WTC11 (cell line): ENCODE measurements around the gene SUPT3H. TPM values are rescaled to one million over a fixed set of nuclear protein-coding genes. Genes with fewer than 3 reads are reported as not detected.

ENCODE experiments used
- CREM ChIP-seq: sonication (generic); formaldehyde crosslinking; IDR thresholded peaks from 2 replicates; pipeline ENCODE4 v1.8.1; 2022; ENCODE audit warnings: mild to moderate bottlenecking, missing genetic modification reagents, moderate library complexity
- ESRRA ChIP-seq: sonication (generic); formaldehyde crosslinking; IDR thresholded peaks from 2 replicates; pipeline ENCODE4 v1.8.1; 2022; ENCODE audit warnings: mild to moderate bottlenecking, missing genetic modification reagents, borderline replicate concordance
- ETV6 ChIP-seq: sonication (generic); formaldehyde crosslinking; IDR thresholded peaks from 2 replicates; pipeline ENCODE4 v1.8.1; 2022; ENCODE audit warnings: mild to moderate bottlenecking, missing genetic modification reagents
- FOXK1 ChIP-seq: sonication (generic); formaldehyde crosslinking; IDR thresholded peaks from 2 replicates; pipeline ENCODE4 v1.8.0; 2022; ENCODE audit warnings: mild to moderate bottlenecking, moderate library complexity, missing genetic modification reagents
- GRHL2 ChIP-seq: fragments of 250-450 bp; sonication (Bioruptor Pico); IDR thresholded peaks from 2 replicates; pipeline ENCODE4 v1.8.0; 2022; ENCODE audit warnings: mild to moderate bottlenecking, moderate library complexity; ENCODE audit not compliant: insufficient replicate concordance, severe bottlenecking
- GTF2I ChIP-seq: fragments of 250-450 bp; sonication (Bioruptor Pico); conservative IDR thresholded peaks from 2 replicates; pipeline ENCODE4 v1.4.0; 2021; ENCODE audit warnings: mild to moderate bottlenecking
- KAT7 ChIP-seq: sonication (generic); formaldehyde crosslinking; IDR thresholded peaks from 2 replicates; pipeline ENCODE4 v1.8.1; 2023; ENCODE audit warnings: missing genetic modification reagents, mild to moderate bottlenecking, borderline replicate concordance
- MYBL2 ChIP-seq: sonication (generic); formaldehyde crosslinking; IDR thresholded peaks from 2 replicates; pipeline ENCODE4 v1.8.1; 2023; ENCODE audit warnings: mild to moderate bottlenecking, moderate library complexity, missing genetic modification reagents
- NFE2L1 ChIP-seq: sonication (generic); formaldehyde crosslinking; IDR thresholded peaks from 2 replicates; pipeline ENCODE4 v1.8.1; 2023; ENCODE audit warnings: missing genetic modification reagents
- NFYB ChIP-seq: sonication (generic); formaldehyde crosslinking; conservative IDR thresholded peaks from 2 replicates; pipeline ENCODE4 v1.8.0; 2022; ENCODE audit warnings: low read depth, missing genetic modification reagents
- NR1H2 ChIP-seq: sonication (generic); formaldehyde crosslinking; IDR thresholded peaks from 2 replicates; pipeline ENCODE4 v1.9.0; 2021; ENCODE audit warnings: mild to moderate bottlenecking, moderate library complexity, missing genetic modification reagents
- RORB ChIP-seq: fragments of 250-450 bp; sonication (Bioruptor Pico); IDR thresholded peaks from 2 replicates; pipeline ENCODE4 v1.9.0; 2021; ENCODE audit warnings: mild to moderate bottlenecking
- SMAD3 ChIP-seq: sonication (generic); formaldehyde crosslinking; IDR thresholded peaks from 2 replicates; pipeline ENCODE4 v1.8.0; 2022; ENCODE audit warnings: missing genetic modification reagents, mild to moderate bottlenecking, borderline replicate concordance
- SMAD4 ChIP-seq: sonication (generic); formaldehyde crosslinking; IDR thresholded peaks from 2 replicates; pipeline ENCODE4 v1.8.0; 2022; ENCODE audit warnings: mild to moderate bottlenecking, missing genetic modification reagents
- SP1 ChIP-seq: sonication (generic); formaldehyde crosslinking; conservative IDR thresholded peaks from 2 replicates; pipeline ENCODE4 v1.8.1; 2022; ENCODE audit warnings: missing genetic modification reagents
- TEAD1 ChIP-seq: sonication (generic); formaldehyde crosslinking; IDR thresholded peaks from 2 replicates; pipeline ENCODE4 v1.8.0; 2022; ENCODE audit warnings: mild to moderate bottlenecking, missing genetic modification reagents
- ZBTB21 ChIP-seq: sonication (generic); formaldehyde crosslinking; IDR thresholded peaks from 2 replicates; pipeline ENCODE4 v1.8.1; 2023; ENCODE audit warnings: mild to moderate bottlenecking, missing genetic modification reagents, borderline replicate concordance
- ZNF121 ChIP-seq: sonication (generic); formaldehyde crosslinking; IDR thresholded peaks from 2 replicates; pipeline ENCODE4 v1.8.0; 2023; ENCODE audit warnings: missing genetic modification reagents
- ZNF263 ChIP-seq: sonication (generic); formaldehyde crosslinking; IDR thresholded peaks from 2 replicates; pipeline ENCODE4 v1.8.1; 2022; ENCODE audit warnings: low read depth, mild to moderate bottlenecking, moderate library complexity, missing genetic modification reagents
- ZNF396 ChIP-seq: fragments of 250-450 bp; sonication (Bioruptor Pico); IDR thresholded peaks from 2 replicates; pipeline ENCODE4 v1.8.0; 2021; ENCODE audit warnings: mild to moderate bottlenecking, moderate library complexity, borderline replicate concordance
- ZNF671 ChIP-seq: fragments of 250-450 bp; sonication (Bioruptor Pico); IDR thresholded peaks from 2 replicates; pipeline ENCODE4 v1.8.0; 2021; ENCODE audit warnings: mild to moderate bottlenecking
- total RNA-seq: library from RNA; stranded (reverse); gene quantifications from 3 replicates; pipeline ENCODE4 v1.2.3, GENCODE V29; 2021
- TF ChIP-seq, protein P1 (sequence below): sonication (generic); formaldehyde crosslinking; IDR thresholded peaks from 2 replicates; pipeline ENCODE4 v1.8.0; 2022; ENCODE audit warnings: mild to moderate bottlenecking, missing genetic modification reagents
- TF ChIP-seq, protein P2 (sequence below): sonication (generic); formaldehyde crosslinking; IDR thresholded peaks from 2 replicates; pipeline ENCODE4 v1.8.0; 2022; ENCODE audit warnings: mild to moderate bottlenecking, missing genetic modification reagents
- TF ChIP-seq, protein P3 (sequence below): sonication (generic); formaldehyde crosslinking; IDR thresholded peaks from 2 replicates; pipeline ENCODE4 v1.8.0; 2023; ENCODE audit warnings: missing genetic modification reagents
- TF ChIP-seq, protein P4 (sequence below): fragments of 250-450 bp; sonication (Bioruptor Pico); IDR thresholded peaks from 2 replicates; pipeline ENCODE4 v1.9.0; 2021; ENCODE audit warnings: moderate library complexity, mild to moderate bottlenecking, inconsistent platforms, borderline replicate concordance
- TF ChIP-seq, protein P5 (sequence below): sonication (generic); formaldehyde crosslinking; IDR thresholded peaks from 2 replicates; pipeline ENCODE4 v1.8.0; 2022; ENCODE audit warnings: mild to moderate bottlenecking, missing genetic modification reagents
- TF ChIP-seq, protein P6 (sequence below): sonication (generic); formaldehyde crosslinking; IDR thresholded peaks from 2 replicates; pipeline ENCODE4 v1.8.1; 2022; ENCODE audit warnings: low read depth, mild to moderate bottlenecking, moderate library complexity, missing genetic modification reagents, borderline replicate concordance
- TF ChIP-seq, protein P7 (sequence below): fragments of 250-450 bp; sonication (Bioruptor Pico); IDR thresholded peaks from 2 replicates; pipeline ENCODE4 v2.1.2; 2022; ENCODE audit warnings: mild to moderate bottlenecking, moderate library complexity
- TF ChIP-seq, protein P8 (sequence below): fragments of 250-450 bp; sonication (Bioruptor Pico); IDR thresholded peaks from 2 replicates; pipeline ENCODE4 v1.9.0; 2021; ENCODE audit warnings: mild to moderate bottlenecking

Gene SUPT3H
- total RNA-seq, 1 experiment from 2014 or later: 15.3 TPM

DNA sequence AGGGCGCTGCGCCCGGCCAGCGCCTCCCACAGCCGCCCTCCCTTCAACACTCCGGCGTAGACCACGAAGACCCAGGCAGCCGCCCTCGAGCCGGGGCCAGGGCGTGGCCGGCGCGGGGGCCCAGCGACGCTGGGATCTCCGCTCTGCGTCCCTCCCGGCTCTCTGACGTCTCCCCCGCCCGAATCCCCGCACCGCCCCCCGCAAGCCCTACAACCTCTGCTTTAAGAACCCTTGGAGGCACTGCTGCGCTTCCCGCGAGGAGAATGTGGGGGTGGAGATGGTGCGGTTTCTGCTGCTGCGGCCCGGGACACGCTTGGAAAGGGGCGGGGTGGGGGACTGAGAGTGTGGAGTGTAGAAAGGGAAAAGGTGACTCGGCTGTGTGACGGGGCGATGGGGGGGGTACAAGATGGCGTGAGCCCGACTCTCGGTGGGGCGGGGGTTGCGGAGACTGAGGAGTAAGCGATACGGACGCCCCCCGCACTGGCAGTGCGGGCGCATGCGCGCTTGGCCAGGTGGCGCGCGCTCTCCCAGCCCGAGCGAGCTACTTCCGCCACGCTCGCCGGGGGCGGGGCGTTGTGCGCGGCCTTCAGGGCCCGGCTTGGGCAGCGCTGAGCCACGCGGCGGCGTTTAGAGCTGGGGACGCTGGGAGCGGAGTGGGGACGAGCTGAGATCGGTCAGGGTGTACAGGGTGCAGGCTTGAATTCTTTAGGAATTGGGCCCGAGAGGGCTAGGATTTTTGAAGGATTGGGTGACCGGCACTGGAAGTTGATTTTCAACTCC, at the start of gene SUPT3H (continued):
- no peak for TF ChIP-seq ZNF396 (CRISPR knock-in tag)
- peak; percentile 83 for TF ChIP-seq SP1 (CRISPR knock-in tag)
- TF ChIP-seq RORB: no peak
- no peak; the same call in 1 of the 2 replicates for TF ChIP-seq MYBL2 (CRISPR knock-in tag)
- TF ChIP-seq ZBTB21: no peak
- no peak for TF ChIP-seq KAT7 (CRISPR knock-in tag)
- no peak for TF ChIP-seq GTF2I
- 0 out of 2 replicates have a peak, but pooled peaks have one; percentile 37 for TF ChIP-seq SMAD3 (CRISPR knock-in tag)
- no peak for TF ChIP-seq CREM (CRISPR knock-in tag)
- TF ChIP-seq ETV6 (CRISPR knock-in tag): peak; percentile 89
- TF ChIP-seq, protein P1, sequence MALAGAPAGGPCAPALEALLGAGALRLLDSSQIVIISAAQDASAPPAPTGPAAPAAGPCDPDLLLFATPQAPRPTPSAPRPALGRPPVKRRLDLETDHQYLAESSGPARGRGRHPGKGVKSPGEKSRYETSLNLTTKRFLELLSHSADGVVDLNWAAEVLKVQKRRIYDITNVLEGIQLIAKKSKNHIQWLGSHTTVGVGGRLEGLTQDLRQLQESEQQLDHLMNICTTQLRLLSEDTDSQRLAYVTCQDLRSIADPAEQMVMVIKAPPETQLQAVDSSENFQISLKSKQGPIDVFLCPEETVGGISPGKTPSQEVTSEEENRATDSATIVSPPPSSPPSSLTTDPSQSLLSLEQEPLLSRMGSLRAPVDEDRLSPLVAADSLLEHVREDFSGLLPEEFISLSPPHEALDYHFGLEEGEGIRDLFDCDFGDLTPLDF (CRISPR knock-in tag): 0 out of 2 replicates have a peak, but pooled peaks have one; percentile 19
- TF ChIP-seq ESRRA (CRISPR knock-in tag): no peak
- no peak for TF ChIP-seq ZNF263 (CRISPR knock-in tag)
- TF ChIP-seq, protein P2, sequence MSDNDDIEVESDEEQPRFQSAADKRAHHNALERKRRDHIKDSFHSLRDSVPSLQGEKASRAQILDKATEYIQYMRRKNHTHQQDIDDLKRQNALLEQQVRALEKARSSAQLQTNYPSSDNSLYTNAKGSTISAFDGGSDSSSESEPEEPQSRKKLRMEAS (CRISPR knock-in tag): peak; percentile 90
- 0 out of 2 replicates have a peak, but pooled peaks have one; percentile 52 for TF ChIP-seq ZNF121 (CRISPR knock-in tag)
- TF ChIP-seq, protein P3, sequence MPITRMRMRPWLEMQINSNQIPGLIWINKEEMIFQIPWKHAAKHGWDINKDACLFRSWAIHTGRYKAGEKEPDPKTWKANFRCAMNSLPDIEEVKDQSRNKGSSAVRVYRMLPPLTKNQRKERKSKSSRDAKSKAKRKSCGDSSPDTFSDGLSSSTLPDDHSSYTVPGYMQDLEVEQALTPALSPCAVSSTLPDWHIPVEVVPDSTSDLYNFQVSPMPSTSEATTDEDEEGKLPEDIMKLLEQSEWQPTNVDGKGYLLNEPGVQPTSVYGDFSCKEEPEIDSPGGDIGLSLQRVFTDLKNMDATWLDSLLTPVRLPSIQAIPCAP: peak; percentile 75; the same call in 1 of the 2 replicates
- TF ChIP-seq, protein P4, sequence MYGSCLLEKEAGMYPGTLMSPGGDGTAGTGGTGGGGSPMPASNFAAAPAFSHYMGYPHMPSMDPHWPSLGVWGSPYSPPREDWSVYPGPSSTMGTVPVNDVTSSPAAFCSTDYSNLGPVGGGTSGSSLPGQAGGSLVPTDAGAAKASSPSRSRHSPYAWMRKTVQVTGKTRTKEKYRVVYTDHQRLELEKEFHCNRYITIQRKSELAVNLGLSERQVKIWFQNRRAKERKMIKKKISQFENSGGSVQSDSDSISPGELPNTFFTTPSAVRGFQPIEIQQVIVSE (CRISPR knock-in tag): no peak
- TF ChIP-seq NFE2L1 (CRISPR knock-in tag): peak; percentile 63; the same call in 1 of the 2 replicates
- TF ChIP-seq, protein P5, sequence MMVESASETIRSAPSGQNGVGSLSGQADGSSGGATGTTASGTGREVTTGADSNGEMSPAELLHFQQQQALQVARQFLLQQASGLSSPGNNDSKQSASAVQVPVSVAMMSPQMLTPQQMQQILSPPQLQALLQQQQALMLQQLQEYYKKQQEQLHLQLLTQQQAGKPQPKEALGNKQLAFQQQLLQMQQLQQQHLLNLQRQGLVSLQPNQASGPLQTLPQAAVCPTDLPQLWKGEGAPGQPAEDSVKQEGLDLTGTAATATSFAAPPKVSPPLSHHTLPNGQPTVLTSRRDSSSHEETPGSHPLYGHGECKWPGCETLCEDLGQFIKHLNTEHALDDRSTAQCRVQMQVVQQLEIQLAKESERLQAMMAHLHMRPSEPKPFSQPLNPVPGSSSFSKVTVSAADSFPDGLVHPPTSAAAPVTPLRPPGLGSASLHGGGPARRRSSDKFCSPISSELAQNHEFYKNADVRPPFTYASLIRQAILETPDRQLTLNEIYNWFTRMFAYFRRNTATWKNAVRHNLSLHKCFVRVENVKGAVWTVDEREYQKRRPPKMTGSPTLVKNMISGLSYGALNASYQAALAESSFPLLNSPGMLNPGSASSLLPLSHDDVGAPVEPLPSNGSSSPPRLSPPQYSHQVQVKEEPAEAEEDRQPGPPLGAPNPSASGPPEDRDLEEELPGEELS: peak; percentile 76
- TF ChIP-seq FOXK1: peak; percentile 78; the same call in 1 of the 2 replicates
- peak; percentile 65 for TF ChIP-seq TEAD1 (CRISPR knock-in tag)
- TF ChIP-seq, protein P6, sequence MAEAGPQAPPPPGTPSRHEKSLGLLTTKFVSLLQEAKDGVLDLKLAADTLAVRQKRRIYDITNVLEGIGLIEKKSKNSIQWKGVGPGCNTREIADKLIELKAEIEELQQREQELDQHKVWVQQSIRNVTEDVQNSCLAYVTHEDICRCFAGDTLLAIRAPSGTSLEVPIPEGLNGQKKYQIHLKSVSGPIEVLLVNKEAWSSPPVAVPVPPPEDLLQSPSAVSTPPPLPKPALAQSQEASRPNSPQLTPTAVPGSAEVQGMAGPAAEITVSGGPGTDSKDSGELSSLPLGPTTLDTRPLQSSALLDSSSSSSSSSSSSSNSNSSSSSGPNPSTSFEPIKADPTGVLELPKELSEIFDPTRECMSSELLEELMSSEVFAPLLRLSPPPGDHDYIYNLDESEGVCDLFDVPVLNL (CRISPR knock-in tag): no peak
- TF ChIP-seq NR1H2: no peak
- TF ChIP-seq, protein P7, sequence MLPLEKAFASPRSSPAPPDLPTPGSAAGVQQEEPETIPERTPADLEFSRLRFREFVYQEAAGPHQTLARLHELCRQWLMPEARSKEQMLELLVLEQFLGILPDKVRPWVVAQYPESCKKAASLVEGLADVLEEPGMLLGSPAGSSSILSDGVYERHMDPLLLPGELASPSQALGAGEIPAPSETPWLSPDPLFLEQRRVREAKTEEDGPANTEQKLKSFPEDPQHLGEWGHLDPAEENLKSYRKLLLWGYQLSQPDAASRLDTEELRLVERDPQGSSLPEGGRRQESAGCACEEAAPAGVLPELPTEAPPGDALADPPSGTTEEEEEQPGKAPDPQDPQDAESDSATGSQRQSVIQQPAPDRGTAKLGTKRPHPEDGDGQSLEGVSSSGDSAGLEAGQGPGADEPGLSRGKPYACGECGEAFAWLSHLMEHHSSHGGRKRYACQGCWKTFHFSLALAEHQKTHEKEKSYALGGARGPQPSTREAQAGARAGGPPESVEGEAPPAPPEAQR (CRISPR knock-in tag): no peak
- TF ChIP-seq, protein P8, sequence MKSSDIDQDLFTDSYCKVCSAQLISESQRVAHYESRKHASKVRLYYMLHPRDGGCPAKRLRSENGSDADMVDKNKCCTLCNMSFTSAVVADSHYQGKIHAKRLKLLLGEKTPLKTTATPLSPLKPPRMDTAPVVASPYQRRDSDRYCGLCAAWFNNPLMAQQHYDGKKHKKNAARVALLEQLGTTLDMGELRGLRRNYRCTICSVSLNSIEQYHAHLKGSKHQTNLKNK (CRISPR knock-in tag): no peak
- TF ChIP-seq SMAD4 (CRISPR knock-in tag): no peak
- TF ChIP-seq GRHL2 (CRISPR knock-in tag): no peak
- TF ChIP-seq NFYB (CRISPR knock-in tag): no peak
- TF ChIP-seq ZNF671 (CRISPR knock-in tag): no peak
